ENCODE measurements around the gene RUFY1.
"Not testable (repeated sequence)": the region's sequence is repeated elsewhere in the genome, so short reads cannot be mapped to it uniquely, and the experiment has no call there.

GRCh38 chr5:179522107-179522506 is 28.2 kb upstream of the RUFY1 start:
- TF ChIP-seq, protein P1, sequence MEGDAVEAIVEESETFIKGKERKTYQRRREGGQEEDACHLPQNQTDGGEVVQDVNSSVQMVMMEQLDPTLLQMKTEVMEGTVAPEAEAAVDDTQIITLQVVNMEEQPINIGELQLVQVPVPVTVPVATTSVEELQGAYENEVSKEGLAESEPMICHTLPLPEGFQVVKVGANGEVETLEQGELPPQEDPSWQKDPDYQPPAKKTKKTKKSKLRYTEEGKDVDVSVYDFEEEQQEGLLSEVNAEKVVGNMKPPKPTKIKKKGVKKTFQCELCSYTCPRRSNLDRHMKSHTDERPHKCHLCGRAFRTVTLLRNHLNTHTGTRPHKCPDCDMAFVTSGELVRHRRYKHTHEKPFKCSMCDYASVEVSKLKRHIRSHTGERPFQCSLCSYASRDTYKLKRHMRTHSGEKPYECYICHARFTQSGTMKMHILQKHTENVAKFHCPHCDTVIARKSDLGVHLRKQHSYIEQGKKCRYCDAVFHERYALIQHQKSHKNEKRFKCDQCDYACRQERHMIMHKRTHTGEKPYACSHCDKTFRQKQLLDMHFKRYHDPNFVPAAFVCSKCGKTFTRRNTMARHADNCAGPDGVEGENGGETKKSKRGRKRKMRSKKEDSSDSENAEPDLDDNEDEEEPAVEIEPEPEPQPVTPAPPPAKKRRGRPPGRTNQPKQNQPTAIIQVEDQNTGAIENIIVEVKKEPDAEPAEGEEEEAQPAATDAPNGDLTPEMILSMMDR (IDR thresholded peaks at IDR 0.05), result not testable (repeated sequence)
- not testable (repeated sequence) for TF ChIP-seq ZFX (IDR thresholded peaks at IDR 0.05; ENCODE audit: borderline replicate concordance)
